HCEC 1CT (cell line): ENCODE data around the gene DENND1C.
A peak's percentile ranks its signal among the peaks of the same experiment; 100 is the strongest.

Experiments used
- DNase-seq: peaks from one replicate; pipeline ENCODE4 v3.0.0-alpha.2; 2017

The DENND1C gene

GRCh38 chr19:6421075-6422014, 60.2 kb downstream of the DENND1C start:
- DNase-seq = no peak

GRCh38 chr19:6418562-6418932, 63.0 kb downstream of the DENND1C start:
- DNase-seq = no peak

- DNase-seq = peak; percentile 23
Observed at GRCh38 chr19:6417713-6418561, 63.6 kb downstream of the DENND1C start.
